Motor neuron (in vitro differentiated cells): ENCODE data around the gene NME8. TPM values are rescaled to one million over a fixed set of nuclear protein-coding genes. Genes with fewer than 3 reads are reported as not detected.
A peak's percentile ranks its signal among the peaks of the same experiment; 100 is the strongest.

Source experiments
- ATAC-seq, 8 experiments: fragments of 200-7000 bp; cut with Tn5 transposase; replicated peaks in 6 of 8; 2 replicates each; pipeline ENCODE4 v1.8.0; 2021; ENCODE audit warnings: mild to moderate bottlenecking in 8 of 8, moderate library complexity in 8 of 8
- H3K27ac ChIP-seq, 2 donors: fragments of 250-450 bp; sonication (Bioruptor Pico); 2 replicates each; pipeline ENCODE4 v1.9.0; 2021; ENCODE audit warnings: antibody characterized with exemption in 2 of 2, mild to moderate bottlenecking in 2 of 2, moderate library complexity in 1 of 2
- H3K4me1 ChIP-seq, 2 donors: fragments of 250-450 bp; sonication (Bioruptor Pico); replicated peaks in 1 of 2; 2 replicates each; pipeline ENCODE4 v1.6.1; 2021; ENCODE audit warnings: antibody characterized with exemption in 2 of 2, mild to moderate bottlenecking in 2 of 2, moderate library complexity in 1 of 2
- H3K4me3 ChIP-seq, 5 donors: fragments of 250-450 bp; sonication (Bioruptor Pico); 2 replicates each; pipeline ENCODE4 v1.9.0; 2021; ENCODE audit warnings: antibody characterized with exemption in 5 of 5, mild to moderate bottlenecking in 5 of 5, moderate library complexity in 4 of 5
- WGBS, 10 experiments: fragments of 450-650 bp; shearing (Covaris generic); methylation state at CpG; one replicate each; pipeline ENCODE4 v1.0.0; 2022; 5-methylcytosine and 5-hydroxymethylcytosine counted together
- in situ Hi-C, 9 experiments: fragments of 400-800 bp; cut with MboI; loops; one replicate each; pipeline ENCODE4 v1.15.0; 2021; ENCODE audit warnings: low sequenced_read_pairs in 9 of 9, low pct_unique_long_range_greater_than_20kb in 2 of 9; ENCODE audit not compliant: unreplicated experiment in 9 of 9
- total RNA-seq, 8 experiments: library from RNA; unstranded; fragments of 300-600 nt; gene quantifications; 2 replicates each; pipeline versions ENCODE4 v1.2.3 to v1.2.4, GENCODE V29; 2022

The NME8 gene
- total RNA-seq, 8 experiments from 2014 or later = 0.45 to 0.78 TPM; not detected in 6

DNA sequence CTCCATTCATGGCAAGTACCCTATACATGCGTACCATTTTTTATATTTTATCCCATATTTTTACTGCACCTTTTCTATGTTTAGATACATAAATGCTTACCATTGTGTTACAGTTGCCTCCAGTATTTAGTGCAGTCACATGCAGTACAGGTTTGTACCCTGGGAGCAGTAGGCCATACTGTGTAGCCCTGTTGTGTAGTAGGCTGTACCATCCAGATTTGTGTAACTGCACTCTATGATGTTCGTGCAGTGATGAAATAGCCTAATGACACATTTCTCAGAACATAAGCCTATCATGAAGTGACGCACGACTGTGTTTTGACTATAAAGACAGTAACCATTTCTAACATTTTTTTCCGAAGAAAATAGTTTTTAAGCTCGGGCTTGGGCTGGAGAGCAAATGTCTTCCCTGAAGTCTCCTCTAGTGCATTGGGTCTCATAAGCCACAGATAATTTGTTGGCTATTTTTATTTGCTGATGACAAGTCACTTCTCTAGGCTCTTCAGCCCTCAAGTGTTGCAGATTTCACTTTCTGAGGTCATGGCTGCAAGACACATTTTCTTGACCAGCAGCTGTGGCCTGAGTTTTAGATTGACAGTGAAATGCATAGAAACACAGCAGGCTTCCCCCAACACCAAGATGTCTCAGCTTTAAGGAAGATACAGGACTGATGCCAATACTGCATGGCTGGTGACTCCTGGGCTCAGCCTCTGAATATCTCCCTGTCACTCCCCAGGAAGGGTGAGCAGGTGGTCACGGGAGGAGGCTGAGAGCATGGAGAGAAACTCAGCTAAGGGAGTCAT is 98.9 kb downstream of the NME8 start:
- in situ Hi-C loops = loop anchor here in 1 of 9 experiments (25.0 kb wide), 1 partner anchor 140 kb away; no protein-coding TSS in a partner anchor
- Histone ChIP-seq H3K4me3 (no peak overlapping the region), H3K4me1 (peaks cover 17 to 26% of the 10 kb centered on the region in 2 donors), H3K27ac (no peak overlapping the region)
- WGBS, 10 experiments = 17 to 100% (median 87%) methylated on average over 2 to 5 of the region's 7 CpGs; no CpG with 5 or more reads in 1 of the 10 experiments
- peak in 4 of 8 experiments; percentile 22 to 49 (median 37) for ATAC-seq

DNA sequence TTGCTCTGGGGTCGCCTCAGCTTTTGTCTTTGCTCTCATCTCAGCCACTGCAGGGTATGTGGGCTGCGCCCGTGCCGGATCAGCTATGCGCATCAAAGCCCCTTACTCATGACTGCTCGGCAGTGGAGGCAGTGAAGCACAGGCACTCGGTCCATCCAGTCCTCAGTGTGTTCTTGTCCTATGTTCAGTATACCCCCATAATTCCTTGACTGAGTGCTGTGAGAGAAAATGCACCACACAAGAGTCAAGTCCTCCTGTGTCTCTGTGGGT is 99.5 kb downstream of the NME8 start:
- peaks cover 14 to 24% of the 10 kb centered on the region in 2 donors for H3K4me1 ChIP-seq
- H3K27ac ChIP-seq = no peak overlapping the region
- 33 to 100% (median 57%) methylated on average over 1 to 6 of the region's 7 CpGs; no CpG with 5 or more reads in 3 of the 10 experiments for WGBS, 10 experiments
- ATAC-seq = peak in 1 of 8 experiments; percentile 26
- in situ Hi-C loops = loop anchor here in 1 of 9 experiments (25.0 kb wide), 1 partner anchor 139 kb away; no protein-coding TSS in a partner anchor
- no peak overlapping the region for H3K4me3 ChIP-seq

Other genes starting within 250 kb of the NME8 start
- 1 to 10 TPM in 1 of 8 experiments, under 1 TPM in 2, not detected in 5; 0.29 to 3.4 (median 0.63) TPM for gene GPR141, start 164.8 kb upstream of the NME8 start, total RNA-seq
- gene SFRP4, start 68.2 kb downstream of the NME8 start, total RNA-seq = 10 to 100 TPM in 2 of 8 experiments, 1 to 10 TPM in 1, under 1 TPM in 4, not detected in 1; 0.08 to 95.4 (median 0.81) TPM
- gene EPDR1, start 72.0 kb downstream of the NME8 start, total RNA-seq = 10 to 100 TPM in 1 of 8 experiments, 1 to 10 TPM in 7; 1.4 to 43.4 (median 2.3) TPM